ENCODE data around the gene ZNF181.

DNA sequence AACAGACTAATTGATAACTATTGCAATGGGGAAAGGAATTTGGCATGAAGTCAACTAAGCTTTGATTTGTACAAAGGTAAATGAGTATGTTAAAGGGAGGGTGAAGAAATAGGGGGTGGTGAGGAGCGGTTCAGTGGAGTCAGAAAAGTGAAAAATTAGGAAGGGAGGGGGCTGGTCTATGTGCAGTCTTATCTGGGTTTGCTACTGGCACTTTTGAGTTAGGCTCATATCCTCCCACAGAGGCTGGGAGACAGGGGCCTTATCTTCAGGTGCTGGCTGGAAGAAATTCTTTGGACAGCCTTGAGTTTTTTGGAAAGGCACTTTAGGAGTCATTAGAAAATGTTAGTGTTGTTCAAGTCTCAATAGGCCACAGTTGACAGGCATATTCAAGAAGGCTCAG is 45.5 kb upstream of the ZNF181 start:
- TF ChIP-seq GATA3 (IDR thresholded peaks at IDR 0.05; ENCODE audit: low read depth, low read length) (no peak), GATA2 (IDR thresholded peaks at IDR 0.05; ENCODE audit: low read depth, low read length) (no peak)
